DND-41 (cell line): Measurements from ENCODE around the gene BLMH.

Experiments used
- EZH2 ChIP-seq: IDR thresholded peaks from 3 replicates; pipeline ENCODE4 v1.6.1; 2012; ENCODE audit warnings: borderline replicate concordance, low read depth, mild to moderate bottlenecking, moderate library complexity, low read length, inconsistent platforms; ENCODE audit not compliant: severe bottlenecking
- TF ChIP-seq, protein P1 (sequence below): IDR thresholded peaks from 2 replicates; pipeline ENCODE4 v1.5.1; 2012; ENCODE audit warnings: borderline replicate concordance, low read length, moderate library complexity, mild to moderate bottlenecking; ENCODE audit not compliant: poor library complexity, severe bottlenecking; ENCODE audit errors: extremely low read depth

DNA sequence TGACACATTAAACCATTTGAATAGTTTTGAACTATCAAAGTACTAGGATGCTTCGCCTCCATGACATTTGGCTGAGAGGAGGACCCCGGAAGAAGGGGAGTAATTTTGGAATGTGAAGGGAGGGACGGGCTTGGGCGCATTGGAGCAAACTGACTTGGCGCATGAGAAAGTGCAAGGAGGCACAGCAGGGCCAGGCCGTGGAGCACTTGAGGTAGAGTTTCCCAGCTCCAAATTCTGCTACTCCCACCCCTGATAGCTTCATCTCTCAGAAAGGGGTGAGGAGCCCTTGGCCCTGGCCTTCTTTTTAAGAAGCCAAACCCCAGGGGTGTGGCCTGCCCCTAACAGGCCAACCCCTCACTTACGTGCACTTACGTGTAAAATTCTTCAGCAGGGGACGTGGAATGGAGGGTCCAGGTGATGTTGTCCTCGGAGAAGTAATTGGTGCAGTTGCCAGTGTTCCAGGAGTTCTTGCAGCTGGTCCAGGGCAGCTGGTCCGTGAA lies 73.9 kb downstream of the BLMH start:
- TF ChIP-seq, protein P1, sequence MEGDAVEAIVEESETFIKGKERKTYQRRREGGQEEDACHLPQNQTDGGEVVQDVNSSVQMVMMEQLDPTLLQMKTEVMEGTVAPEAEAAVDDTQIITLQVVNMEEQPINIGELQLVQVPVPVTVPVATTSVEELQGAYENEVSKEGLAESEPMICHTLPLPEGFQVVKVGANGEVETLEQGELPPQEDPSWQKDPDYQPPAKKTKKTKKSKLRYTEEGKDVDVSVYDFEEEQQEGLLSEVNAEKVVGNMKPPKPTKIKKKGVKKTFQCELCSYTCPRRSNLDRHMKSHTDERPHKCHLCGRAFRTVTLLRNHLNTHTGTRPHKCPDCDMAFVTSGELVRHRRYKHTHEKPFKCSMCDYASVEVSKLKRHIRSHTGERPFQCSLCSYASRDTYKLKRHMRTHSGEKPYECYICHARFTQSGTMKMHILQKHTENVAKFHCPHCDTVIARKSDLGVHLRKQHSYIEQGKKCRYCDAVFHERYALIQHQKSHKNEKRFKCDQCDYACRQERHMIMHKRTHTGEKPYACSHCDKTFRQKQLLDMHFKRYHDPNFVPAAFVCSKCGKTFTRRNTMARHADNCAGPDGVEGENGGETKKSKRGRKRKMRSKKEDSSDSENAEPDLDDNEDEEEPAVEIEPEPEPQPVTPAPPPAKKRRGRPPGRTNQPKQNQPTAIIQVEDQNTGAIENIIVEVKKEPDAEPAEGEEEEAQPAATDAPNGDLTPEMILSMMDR = no peak
- TF ChIP-seq EZH2 = no peak
